ENCODE data around the gene TEX19.
A peak's percentile ranks its signal among the peaks of the same experiment; 100 is the strongest.
"Not testable (repeated sequence)": the region's sequence is repeated elsewhere in the genome, so short reads cannot be mapped to it uniquely, and the experiment has no call there.

Gene TEX19

DNA sequence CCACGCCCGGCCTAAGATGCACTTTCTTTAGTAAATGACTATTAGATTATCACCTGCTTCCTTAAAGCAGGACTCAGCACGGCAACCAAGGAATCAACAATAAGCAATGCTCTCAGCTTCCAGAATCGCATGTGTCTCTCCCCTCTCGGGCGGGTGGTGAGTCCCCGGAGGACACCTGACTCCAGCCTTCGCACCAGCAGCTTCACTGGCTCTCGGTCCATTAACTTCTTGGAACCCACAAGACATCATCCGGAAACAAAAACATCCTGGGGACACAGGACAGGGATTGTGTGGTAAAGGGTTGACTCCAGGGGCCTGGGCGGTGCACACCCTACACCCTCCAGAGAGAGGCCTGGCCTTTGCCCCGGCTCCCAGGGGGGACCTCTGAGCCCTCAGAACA is 35.2 kb downstream of the TEX19 start:
- DNase-seq: no peak

DNA sequence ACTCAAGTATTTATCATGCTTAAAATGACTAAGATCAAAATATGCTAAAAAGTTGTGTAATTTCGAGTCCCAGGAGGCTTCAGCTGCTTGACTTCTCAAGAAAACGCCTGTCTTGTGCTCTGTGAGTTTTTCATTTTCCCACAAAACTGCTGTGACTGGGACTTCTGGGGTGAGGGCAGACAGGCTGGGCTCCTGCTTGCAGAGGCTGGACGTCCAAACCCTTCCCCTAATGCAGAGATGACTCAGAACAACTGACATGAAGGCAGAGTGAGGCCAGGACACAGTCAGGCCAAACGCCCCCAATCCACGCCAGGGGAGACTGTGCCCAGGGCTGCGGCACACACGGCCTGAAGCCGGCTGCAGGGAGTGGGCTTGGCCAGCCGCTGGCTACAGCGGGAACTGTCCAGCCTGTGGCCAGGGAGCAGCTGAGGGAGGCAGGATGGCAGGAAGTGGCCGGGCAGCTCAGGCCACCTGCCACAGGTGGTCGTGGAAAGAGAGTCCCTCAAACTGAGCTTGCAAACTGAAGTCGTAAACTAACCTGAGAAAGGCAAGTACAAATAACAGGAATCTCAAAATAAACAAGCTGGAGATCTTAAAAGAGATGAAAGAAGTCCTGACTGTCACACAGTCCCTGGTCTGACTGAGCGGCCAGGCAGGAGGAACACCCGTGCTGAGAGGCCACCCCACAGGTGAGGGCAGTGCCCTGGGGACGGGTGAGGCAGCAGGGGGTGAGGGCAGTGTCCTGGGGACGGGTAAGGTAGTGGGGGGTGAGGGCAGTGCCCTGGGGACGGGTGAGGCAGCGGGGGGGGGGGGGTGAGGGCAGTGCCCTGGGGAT is 37.8 kb downstream of the TEX19 start:
- no peak for DNase-seq

DNA sequence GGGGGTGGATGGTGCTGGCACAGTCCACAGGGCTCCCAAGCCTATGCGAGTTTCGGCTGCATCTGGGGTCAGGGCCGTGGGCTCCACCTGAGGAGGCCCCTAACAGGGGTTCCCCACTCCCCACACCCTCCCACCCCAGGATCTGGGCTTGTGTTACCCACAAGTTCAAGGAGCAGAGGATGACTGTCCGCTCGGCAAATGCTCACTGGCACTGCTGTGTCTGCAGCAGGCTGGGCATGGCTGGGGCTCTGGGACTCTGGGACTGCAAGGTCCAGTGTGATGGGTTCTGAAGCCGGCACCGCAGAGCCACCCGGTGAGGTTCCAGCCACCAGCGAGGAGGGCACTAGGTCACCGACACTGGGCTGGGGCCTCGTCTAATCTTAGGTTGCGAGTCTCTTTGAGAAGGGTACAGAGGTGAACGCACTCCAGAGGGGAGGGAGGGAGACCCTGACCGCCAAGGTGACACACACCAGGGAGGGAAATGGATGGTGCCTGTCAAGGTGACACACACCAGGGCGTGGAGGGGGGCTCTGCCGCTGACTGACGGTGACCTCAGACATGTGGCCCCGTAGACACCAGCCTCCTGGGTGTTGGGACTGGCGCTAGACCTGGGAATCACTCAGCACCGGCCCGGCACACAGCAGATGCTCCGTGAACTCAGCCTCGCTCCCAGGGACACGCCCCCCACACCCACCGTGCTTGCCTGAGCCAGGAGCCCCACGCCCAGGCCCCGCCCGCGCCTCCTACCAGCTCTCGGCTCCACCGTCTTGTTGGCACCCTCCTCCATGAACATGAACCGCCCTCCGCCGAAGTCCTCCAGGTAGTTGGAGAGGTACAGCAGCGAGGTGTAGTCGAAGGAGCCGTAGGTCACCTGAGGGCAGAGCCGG is 38.6 kb downstream of the TEX19 start:
- DNase-seq: peak; percentile 29

DNA sequence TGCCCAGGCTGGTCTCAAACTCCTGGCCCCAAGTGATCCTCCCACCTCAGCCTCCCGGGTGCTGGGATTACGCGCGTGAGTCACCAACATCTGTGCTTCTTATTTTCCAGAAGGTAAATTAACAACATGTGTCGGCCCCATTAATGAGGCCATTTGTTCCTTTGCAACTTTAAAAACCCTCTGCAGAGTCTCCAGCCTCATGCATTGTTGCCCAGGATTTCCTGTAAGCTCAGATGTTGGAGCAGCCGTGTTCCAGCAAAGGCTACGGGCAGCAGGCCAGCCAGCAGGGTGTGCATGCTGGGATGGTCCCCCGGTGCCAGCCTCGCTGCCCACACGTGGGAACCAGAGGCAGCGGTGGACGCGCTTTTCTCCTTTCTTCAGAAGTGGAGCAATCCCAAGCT is 40.0 kb downstream of the TEX19 start:
- no peak for DNase-seq

DNA sequence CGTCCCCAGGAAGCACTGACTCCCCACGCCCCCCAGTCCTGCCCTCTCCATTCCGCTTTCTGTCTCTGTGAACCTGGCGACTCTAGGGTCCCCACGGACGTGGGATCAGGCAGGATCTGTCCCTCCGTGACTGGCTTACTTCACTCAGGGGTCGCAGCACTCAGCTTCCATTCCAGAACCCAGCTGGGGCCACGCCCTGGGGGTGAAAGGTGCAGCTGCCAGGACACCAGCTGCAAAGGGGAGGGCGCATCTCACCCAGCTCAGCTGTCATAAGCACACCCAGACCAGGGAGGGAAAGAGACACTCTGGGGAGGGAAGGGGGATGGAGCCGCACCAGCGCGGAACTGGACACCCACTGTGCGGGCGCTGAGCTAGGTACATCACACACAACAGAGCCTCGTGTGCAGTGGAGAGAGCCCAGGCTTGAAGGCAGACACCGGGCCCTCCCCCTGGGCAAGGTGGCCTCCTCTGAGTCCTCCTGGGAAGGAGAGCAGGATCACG is 40.6 kb downstream of the TEX19 start:
- DNase-seq: no peak

DNA sequence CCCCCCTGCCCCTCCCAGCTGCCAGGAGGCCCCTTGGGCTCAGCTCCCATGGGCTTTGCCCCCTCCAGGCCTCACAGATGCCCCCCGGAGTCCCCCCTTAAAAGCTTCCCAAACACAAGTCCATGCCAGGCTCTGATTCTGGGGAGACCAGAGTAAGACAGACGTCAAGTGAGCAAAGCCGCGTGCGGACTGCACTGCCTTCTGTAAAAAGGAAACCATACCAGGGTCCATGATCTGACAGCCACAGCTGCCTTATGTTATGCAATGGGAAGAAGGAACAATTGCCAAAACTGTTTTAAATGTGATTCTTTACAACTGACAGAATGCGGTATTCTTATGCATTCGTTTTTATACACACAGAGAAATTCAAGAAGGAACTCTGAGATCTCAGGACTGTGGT is 41.2 kb downstream of the TEX19 start:
- DNase-seq: peak; percentile 67

DNA sequence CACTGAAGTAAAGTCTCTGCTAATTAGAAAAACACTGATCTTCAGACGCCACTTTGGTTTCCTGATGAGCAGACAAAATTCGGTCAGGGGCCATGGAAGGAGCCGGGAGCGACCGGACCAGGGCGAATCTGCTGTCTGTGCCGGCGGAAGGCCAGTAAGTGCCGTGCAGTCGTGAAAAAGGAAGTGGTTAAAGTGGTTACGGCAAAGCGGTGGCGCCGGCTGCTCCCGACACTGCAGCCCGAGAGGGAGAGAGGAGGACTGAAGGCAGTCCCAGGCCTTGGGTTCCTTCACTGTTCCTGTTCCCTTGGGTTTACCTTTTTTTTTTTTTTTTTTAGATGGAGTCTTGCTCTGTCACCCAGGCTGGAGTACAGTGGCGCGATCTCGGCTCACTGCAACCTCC is 41.8 kb downstream of the TEX19 start:
- DNase-seq: peak; percentile 86

DNA sequence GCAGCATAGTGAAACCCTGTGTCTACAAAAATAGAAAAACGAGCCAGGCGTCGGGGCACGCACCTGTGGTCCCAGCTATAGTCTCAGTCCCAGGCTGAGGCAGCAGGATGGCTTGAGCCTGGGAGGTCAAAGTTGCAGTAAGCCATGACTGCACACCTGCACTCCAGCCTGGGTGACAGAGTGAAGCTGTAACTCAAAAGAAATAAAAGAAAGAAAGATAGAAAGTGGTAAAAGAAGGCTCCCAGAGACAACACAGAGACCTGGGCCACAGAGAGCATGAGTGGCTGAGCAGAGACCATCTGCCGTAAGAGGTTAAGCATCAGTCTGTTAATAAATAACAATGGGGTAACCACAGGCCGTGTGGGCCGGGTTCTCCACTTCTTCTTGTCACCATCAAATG is 43.8 kb downstream of the TEX19 start:
- DNase-seq: no peak

DNA sequence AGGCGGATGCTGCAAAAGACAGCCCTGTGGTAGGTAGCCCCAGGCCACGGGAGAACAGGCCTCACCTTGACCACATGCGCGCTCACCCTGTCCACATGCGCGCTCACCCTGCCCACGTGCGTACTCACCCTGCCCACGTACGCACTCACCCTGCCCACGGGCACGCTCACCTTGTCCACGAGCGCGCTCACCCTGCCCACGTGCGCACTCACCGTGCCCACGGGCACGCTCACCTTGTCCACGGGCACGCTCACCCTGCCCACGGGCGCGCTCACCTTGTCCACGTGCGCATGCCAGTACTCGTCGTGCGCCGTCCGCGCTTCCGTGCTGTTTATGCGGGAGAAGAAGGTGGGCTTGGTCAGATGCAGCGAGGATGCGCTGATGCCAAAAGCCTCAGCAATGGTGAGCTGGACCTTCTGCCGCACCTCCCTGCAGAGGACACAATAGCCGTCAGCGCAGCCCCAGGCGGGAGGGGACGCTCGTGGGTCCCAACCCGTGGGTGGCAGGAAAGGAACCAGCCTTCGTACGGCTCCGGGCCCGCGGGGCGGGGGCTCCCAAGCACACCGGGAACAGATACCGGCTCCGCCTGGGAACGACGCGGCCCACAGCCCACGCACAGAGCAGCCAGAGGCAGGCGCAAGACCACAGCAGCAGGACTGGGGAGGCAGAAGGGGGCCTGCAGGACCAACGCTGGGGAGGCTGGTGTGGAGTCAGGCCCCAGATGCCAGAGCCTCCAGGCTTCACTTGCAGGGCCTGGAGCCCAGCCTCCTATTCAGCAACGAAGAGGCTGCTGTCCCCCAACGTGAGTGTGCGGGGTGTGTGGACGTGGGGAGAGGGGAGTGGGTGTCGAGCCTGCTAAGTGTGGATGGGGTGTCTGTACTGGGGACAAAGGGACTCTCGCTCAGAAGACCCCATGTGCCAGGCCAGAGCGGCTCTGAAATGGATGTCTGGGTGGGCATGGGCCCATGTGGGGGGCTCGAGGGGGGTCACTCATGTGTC is 44.9 kb downstream of the TEX19 start:
- DNase-seq: no peak

DNA sequence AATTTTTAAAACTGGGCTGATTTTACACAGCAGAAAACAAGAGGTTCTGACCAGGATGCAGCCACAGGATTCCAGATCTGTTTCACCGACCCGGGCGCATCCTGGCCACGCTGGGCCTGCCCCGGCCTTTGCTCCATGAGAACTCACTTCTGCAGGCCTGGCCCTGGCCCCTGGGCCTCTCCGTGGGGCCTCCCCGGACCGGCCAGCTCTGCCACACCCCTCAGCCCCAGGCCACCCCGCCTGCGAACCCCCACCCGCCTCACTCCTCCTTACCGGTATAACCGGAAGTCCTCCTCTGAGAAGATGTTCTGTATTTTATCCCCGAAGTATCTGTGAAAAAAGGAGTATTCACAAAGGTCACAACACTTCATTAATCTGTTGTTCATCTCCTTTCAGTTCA is 46.0 kb downstream of the TEX19 start:
- no peak for DNase-seq

DNA sequence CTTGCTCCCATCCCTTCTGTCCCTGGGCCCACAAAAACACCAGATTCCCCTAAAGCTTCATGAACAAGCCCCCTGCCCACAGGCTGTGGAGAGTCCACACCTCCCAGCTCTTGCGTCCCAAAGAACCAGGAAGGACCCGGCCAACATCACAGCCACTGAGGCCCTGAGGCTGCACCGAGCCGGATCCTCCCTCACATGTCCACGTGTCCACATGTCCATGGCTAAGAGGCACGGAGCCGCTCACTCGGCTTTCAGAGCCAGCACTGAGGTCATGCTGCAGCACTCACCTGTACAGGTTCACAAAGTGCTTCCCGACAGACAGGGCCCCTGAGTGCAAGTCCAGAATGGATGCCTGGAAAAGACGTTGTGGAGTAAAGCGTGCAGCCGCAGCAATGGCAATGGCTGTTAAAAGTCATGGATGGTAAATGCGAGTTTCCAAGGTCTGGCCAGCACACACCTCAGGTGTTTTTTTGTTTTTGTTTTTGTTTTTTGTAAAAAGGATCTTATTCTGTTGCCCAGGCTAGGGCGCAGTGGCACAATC is 47.2 kb downstream of the TEX19 start:
- no peak for DNase-seq

DNA sequence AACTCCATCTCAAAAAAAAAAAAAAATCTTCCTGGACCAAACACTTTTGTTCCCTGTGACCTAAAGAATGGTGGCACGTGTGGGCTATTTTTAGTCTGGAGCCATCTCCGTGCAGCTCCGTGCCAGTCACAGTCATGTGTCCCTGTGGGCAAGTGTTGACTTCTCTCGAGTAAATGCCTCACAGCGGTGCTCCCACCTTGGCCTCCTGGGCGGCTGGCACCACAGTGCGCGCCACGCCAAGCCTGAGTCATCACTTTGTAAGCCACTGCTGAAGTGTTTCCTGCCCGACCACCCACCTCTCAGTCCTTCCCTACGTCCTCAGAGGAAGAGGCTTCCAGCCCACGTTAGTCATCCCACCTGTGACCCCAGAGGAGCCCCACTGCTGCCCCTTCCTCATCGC is 48.2 kb downstream of the TEX19 start:
- no peak for DNase-seq

DNA sequence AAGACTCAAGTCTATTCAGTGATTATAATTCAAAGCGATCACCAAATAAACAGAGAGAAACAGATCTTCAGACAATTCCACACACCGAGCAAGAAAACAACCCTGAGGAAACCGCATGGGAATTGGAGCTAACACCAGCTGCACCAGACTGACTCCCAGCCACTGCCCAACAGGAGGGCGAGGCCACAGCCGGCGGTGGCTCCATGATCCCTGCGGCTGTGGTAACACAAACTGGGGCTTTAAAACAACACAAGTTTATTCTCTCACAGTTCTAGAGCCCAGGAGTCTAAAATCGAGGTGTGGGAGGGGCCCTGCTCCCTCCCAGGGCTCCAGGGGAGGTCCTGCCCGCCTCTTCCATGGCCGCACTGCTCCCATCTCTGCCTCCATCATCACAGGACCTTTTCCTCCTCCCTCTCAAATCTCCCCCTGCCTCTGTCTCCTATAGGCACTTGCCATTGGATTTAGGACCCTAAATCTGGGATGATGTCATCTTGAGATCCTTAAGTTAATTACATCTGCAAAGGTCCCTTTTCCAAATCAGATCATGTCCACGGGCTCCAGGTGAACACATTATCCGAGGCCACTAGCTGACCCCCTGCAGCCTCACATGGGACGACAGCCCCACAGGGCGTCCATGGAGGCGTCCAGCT is 49.4 kb downstream of the TEX19 start:
- DNase-seq: no peak

DNA sequence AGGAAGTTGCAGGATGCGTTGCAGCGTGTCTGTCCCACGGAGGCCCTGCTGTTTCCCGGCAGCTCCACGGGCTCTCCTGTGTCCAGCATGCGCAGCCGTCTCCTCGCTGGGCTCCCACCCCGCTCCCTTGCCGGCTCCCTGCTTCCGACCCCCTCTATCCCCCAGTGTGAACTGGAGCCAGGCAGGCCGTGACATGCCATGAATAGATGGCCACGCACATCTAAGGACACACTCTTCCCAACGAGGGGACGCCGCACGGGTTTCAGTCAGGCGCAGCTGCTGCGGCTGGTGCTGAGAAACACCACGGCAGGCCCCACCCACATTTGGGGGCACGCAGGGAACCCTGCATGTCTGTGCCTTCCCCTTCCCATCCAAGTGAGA is 49.9 kb downstream of the TEX19 start:
- DNase-seq: no peak

DNA sequence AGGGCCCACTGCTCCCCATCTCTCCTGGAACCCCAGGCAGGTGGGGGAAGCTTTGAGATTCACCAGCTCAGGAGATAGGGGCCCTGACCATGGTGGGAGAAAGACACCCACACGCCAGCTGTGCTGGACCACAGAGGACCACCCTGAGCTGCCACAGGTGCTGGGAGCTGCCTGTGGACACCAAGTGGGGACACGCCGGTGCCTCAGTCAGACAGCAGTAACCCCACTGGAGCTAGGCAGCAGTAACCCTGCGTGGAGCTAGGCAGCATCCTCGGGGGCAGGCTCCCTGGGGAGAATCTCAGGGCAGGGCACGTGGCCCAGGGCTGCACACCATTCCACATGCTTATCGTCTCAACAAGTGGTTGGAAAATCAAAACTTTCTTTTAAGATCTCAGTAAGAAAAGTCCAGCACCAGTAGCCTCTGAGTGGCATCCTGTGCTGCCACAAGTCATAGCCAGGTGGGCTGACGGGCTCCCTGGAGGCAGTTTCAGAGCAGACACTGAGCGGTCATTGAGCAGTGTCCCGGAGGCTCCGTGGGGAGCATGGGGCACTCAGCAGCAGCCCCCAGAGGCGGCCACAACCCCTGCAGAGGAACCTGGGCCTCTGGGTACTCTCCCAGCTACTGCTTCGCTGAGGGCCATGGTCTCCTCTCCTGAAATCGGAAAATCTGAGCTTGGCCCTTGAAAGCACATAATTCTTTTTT is 51.1 kb downstream of the TEX19 start:
- no peak for DNase-seq

DNA sequence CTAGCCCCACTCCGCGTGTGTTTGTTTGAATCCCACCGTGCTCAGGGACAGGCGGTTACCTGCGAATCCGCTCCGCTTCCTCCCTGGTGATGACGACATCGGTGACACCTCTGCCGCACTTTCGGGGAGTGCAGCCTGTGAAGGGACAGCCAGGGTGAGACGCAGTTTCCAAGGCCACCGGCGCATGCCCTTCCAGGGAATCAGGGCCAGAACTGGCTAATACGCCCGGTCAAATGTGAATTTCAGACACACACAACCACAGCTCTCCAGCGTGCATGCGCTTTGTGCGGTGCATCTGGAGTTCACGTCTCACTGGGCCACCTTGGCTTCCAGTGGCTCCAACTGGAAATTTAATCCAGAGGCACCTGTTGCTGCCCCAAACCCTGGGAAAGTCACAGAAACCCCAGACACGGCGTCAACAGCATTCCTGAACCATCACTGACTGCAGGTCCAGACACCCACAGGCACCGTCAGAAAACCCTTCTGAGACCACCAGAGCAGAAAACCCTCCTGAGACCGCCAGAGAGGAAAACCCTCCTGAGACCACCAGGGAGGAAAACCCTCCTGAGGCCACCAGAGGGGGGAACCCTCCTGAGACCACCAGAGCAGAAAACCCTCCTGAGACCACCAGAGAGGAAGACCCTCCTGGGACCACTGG is 52.5 kb downstream of the TEX19 start:
- no peak for DNase-seq

DNA sequence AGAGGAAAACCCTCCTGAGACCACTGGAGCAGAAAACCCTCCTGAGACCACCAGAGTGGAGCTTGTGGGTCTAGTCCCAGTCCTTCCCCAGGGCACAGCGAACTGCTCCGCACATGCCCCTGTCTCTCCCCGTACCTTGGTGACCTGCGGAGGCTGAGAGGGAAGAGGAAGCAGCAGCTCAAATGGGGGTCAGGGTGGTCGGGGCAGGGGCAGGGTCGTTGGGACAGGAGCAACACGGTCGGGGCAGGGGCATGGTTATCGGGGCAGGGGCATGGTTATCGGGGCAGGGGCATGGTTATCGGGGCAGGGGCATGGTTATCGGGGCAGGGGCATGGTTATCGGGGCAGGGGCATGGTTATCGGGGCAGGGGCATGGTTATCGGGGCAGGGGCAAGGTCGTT is 53.0 kb downstream of the TEX19 start:
- not testable (repeated sequence) for DNase-seq

DNA sequence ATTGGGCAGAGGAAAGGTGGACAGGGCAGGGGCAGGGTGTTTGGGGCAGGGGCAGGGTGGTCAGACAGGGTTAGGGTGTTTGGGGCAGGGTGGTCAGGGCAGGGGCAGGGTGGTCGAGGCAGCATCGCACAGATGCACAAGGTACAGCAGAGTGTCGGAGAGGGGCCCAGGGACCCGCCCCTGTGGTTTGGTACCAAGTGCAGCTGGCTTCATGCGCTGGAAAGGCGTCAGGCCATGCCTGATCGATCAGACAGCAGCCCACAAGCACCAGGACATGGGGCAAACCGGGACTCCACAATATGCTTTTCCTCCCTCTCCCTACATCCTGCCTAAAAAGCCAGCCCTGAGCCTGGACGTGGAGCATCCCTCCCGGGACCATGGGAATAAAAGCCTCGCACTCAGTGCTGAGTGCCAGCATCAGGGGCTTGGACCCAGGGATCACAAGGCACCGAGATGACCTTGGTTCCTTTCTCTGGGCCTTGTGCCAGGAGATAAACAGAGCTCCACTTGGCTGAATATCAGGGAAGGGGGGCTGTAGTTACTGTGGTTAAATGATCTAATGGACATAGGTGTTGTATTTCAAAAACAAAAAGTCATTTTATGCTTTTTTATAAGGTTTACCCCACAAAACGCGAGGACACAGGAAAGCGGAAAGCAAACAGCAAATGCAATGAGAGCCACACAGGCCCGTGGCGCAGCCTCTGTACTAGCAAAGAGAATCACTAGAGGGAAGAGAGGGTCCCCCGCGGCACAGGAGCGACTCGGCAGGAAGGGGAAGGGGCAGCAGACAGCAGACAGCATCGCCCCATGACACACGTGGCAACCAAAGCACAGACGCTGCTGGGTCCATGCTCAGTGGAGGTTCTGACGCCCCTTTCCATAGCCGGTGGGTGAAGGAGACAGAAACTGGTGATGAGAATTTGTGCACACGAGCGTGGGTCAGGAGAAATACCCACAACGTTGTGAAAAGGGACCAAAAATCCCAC is 53.8 kb downstream of the TEX19 start:
- peak; percentile 61 for DNase-seq

Data from hematopoietic multipotent progenitor cell treated with erythropoietin and hydrocortisone succinate and interleukin-3 and kit ligand, for 6 days (in vitro differentiated cells).